SK-N-MC (cell line): ENCODE results near the gene DPEP1.
"Not testable (repeated sequence)": the region's sequence is repeated elsewhere in the genome, so short reads cannot be mapped to it uniquely, and the experiment has no call there.

Source experiments
- EZH2 ChIP-seq: fragments of 200-600 bp; sonication (generic); IDR thresholded peaks from one replicate; pipeline ENCODE4 v1.6.1; 2017; ENCODE audit warnings: antibody characterized with exemption
- FOXP2 ChIP-seq: optimal IDR thresholded peaks from 2 replicates; pipeline ENCODE3; 2011; ENCODE audit warnings: mild to moderate bottlenecking, moderate library complexity; ENCODE audit not compliant: insufficient read depth; ENCODE audit errors: extremely low read length, control extremely low read depth
- POLR2AphosphoS5 ChIP-seq: IDR thresholded peaks from 2 replicates; pipeline ENCODE4 v1.6.1; 2012; ENCODE audit warnings: mild to moderate bottlenecking, low read depth, low read length, borderline replicate concordance

DNA sequence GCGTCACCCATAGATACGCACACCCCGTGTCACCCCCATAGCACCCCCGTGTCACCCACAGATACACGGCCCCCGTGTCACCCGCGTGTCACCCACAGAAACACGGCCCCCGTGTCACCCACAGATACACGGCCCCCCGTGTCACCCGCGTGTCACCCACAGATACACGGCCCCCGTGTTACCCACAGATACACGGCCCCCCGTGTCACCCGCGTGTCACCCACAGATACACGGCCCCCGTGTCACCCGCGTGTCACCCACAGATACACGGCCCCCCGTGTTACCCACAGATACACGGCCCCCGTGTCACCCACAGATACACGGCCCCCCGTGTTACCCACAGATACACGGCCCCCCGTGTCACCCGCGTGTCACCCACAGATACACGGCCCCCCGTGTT, 25.8 kb upstream of the DPEP1 start:
- not testable (repeated sequence) for TF ChIP-seq EZH2, POLR2AphosphoS5, FOXP2
